ENCODE data around the gene RDH12. TPM values are rescaled to one million over a fixed set of nuclear protein-coding genes. Genes with fewer than 3 reads are reported as not detected.

RDH12 gene
- total RNA-seq, 4 donors from 2014 or later, result 0.13 TPM; not detected in 3

- H3K4me1 ChIP-seq, result peaks cover 13 to 25% of the 10 kb centered on the region in 2 donors
- no peaks in the 10 kb centered on the region for H3K9me3 ChIP-seq
- TF ChIP-seq POLR2A (IDR thresholded peaks at IDR 0.05) (no peak), CTCF (IDR thresholded peaks at IDR 0.05 in 4 of 5, conservative IDR thresholded peaks at IDR 0.05 in 1 of 5) (peak; percentile 41 to 68 (median 57))
- ATAC-seq (peak; percentile 66 to 82), DNase-seq (no peak)
- H3K36me3 ChIP-seq, result no peaks in the 10 kb centered on the region
- in situ Hi-C loops (cut with MboI; ENCODE audit: low sequenced_read_pairs in 4 of 4) (loop anchor here in 2 of 4 donors (10.0 kb wide), 1 partner anchor 52 kb away; the partner anchor contains the start of gene ARG2 (in 2 of the 2)), intact Hi-C loops (cut with DNase I; ENCODE audit: low total_unique reads) (loop anchor here (1.0 kb wide), 1 partner anchor 48 kb away; the partner anchor contains the start of gene ARG2)
- H3K27me3 ChIP-seq, result no peaks in the 10 kb centered on the region
- no peak overlapping the region for H3K4me3 ChIP-seq
- no peak overlapping the region for H3K27ac ChIP-seq
Measured at GRCh38 chr14:67666750-67667449, 34.8 kb upstream of the RDH12 start.

GRCh38 chr14:67668559-67668958 lies 33.1 kb upstream of the RDH12 start:
- in situ Hi-C loops (cut with MboI; ENCODE audit: low sequenced_read_pairs in 4 of 4) (loop anchor here in 2 of 4 donors (10.0 kb wide), 1 partner anchor 54 kb away; the partner anchor contains the start of gene ARG2 (in 2 of the 2)), intact Hi-C loops (cut with DNase I; ENCODE audit: low total_unique reads) (no loop called here)
- DNase-seq (no peak), ATAC-seq (no peak)
- H3K27ac ChIP-seq, result no peak overlapping the region
- no peaks in the 10 kb centered on the region for H3K27me3 ChIP-seq
- H3K4me1 ChIP-seq, result peaks cover 30 to 37% of the 10 kb centered on the region in 2 donors
- no peak overlapping the region for H3K4me3 ChIP-seq
- no peaks in the 10 kb centered on the region for H3K36me3 ChIP-seq
- H3K9me3 ChIP-seq, result no peaks in the 10 kb centered on the region
- TF ChIP-seq CTCF (IDR thresholded peaks at IDR 0.05 in 4 of 5, conservative IDR thresholded peaks at IDR 0.05 in 1 of 5), result no peak
- TF ChIP-seq POLR2A (IDR thresholded peaks at IDR 0.05), result no peak

- no peak for DNase-seq
- intact Hi-C loops (cut with DNase I; ENCODE audit: low total_unique reads) (loop anchor here (10.0 kb wide), 1 partner anchor 429 kb away; the partner anchor contains the start of gene PALS1), in situ Hi-C loops (cut with MboI; ENCODE audit: low sequenced_read_pairs in 4 of 4) (loop anchor here in 2 of 4 donors (5.0 to 10.0 kb wide), 2 partner anchors 56 to 59 kb away; partner anchors contain the start of gene ARG2 (in 2 of the 2))
- Histone ChIP-seq H3K4me1 (peaks cover 34 to 40% of the 10 kb centered on the region in 2 donors), H3K27me3 (no peaks in the 10 kb centered on the region), H3K9me3 (no peaks in the 10 kb centered on the region), H3K4me3 (peak overlapping the region; percentile 90 to 99 (median 92)), H3K36me3 (no peaks in the 10 kb centered on the region), H3K27ac (peak overlapping the region; percentile 92 to 99 (median 96))
- TF ChIP-seq POLR2A (IDR thresholded peaks at IDR 0.05) (no peak), CTCF (IDR thresholded peaks at IDR 0.05 in 4 of 5, conservative IDR thresholded peaks at IDR 0.05 in 1 of 5) (no peak)
- ATAC-seq, result no peak
Measured at GRCh38 chr14:67673451-67673850, 28.2 kb upstream of the RDH12 start.

- H3K27me3 ChIP-seq, result no peaks in the 10 kb centered on the region
- peaks cover 34 to 40% of the 10 kb centered on the region in 2 donors for H3K4me1 ChIP-seq
Measured at GRCh38 chr14:67674139-67674479, 27.6 kb upstream of the RDH12 start.

More at GRCh38 chr14:67674139-67674479, 27.6 kb upstream of the RDH12 start:
- peak; percentile 52 to 61 for DNase-seq
- intact Hi-C loops (cut with DNase I; ENCODE audit: low total_unique reads) (loop anchor here (1.0 to 10.0 kb wide), 4 partner anchors 21 to 429 kb away; partner anchors contain the start of genes ARG2, PALS1, PIGH and RDH11), in situ Hi-C loops (cut with MboI; ENCODE audit: low sequenced_read_pairs in 4 of 4) (loop anchor here in 2 of 4 donors (5.0 to 10.0 kb wide), 2 partner anchors 57 to 59 kb away; partner anchors contain the start of gene ARG2 (in 2 of the 2))
- Histone ChIP-seq H3K9me3 (no peaks in the 10 kb centered on the region), H3K36me3 (no peaks in the 10 kb centered on the region), H3K27ac (peak overlapping the region; percentile 92 to 99 (median 96)), H3K4me3 (peak overlapping the region; percentile 90 to 99 (median 92))
- peak; percentile 70 to 75 for ATAC-seq
- TF ChIP-seq POLR2A (IDR thresholded peaks at IDR 0.05) (no peak), CTCF (IDR thresholded peaks at IDR 0.05 in 4 of 5, conservative IDR thresholded peaks at IDR 0.05 in 1 of 5) (peak in 2 of 5 experiments; percentile 39 to 45)

Data from gastrocnemius medialis (tissue), 4 donors.